H9 (cell line): Measurements from ENCODE around the gene ZNF135. TPM values are rescaled to one million over a fixed set of nuclear protein-coding genes. Genes with fewer than 3 reads are reported as not detected.

Experiments used
- DNase-seq: peaks from one replicate; pipeline ENCODE4 v3.0.0-alpha.2; 2017
- H2AFZ ChIP-seq: one replicate; pipeline ENCODE4 v1.6.1; 2013; ENCODE audit warnings: mild to moderate bottlenecking, low read length, control low read depth, moderate library complexity
- H2AK5ac ChIP-seq: 2 replicates; pipeline ENCODE4 v1.6.1; 2013; ENCODE audit warnings: low read length, control low read depth, mixed read lengths; ENCODE audit not compliant: insufficient read length
- H2BK120ac ChIP-seq: one replicate; pipeline ENCODE4 v1.6.1; 2013; ENCODE audit warnings: low read depth, mild to moderate bottlenecking, low read length, control low read depth, inconsistent platforms; ENCODE audit not compliant: poor library complexity, severe bottlenecking
- H2BK12ac ChIP-seq: 2 replicates; pipeline ENCODE4 v1.6.1; 2013; ENCODE audit warnings: low read length, control low read depth, mixed read lengths, low read depth; ENCODE audit not compliant: insufficient read length
- H2BK15ac ChIP-seq: 2 replicates; pipeline ENCODE4 v1.6.1; 2013; ENCODE audit warnings: low read depth, low read length, control low read depth
- H2BK20ac ChIP-seq: one replicate; pipeline ENCODE4 v1.6.1; 2013; ENCODE audit warnings: low read depth, mild to moderate bottlenecking, low read length, control low read depth, inconsistent platforms; ENCODE audit not compliant: poor library complexity, severe bottlenecking
- H2BK5ac ChIP-seq: 2 replicates; pipeline ENCODE4 v1.6.1; 2013; ENCODE audit warnings: low read length, control low read depth, mixed read lengths; ENCODE audit not compliant: insufficient read length
- H3K14ac ChIP-seq: 2 replicates; pipeline ENCODE4 v1.6.1; 2013; ENCODE audit warnings: low read length, control low read depth; ENCODE audit not compliant: insufficient read depth
- H3K18ac ChIP-seq: 2 replicates; pipeline ENCODE4 v1.6.1; 2013; ENCODE audit warnings: low read depth, mild to moderate bottlenecking, mixed read lengths, low read length, control low read depth; ENCODE audit not compliant: insufficient read length
- H3K23ac ChIP-seq: 2 replicates; pipeline ENCODE4 v1.6.1; 2013; ENCODE audit warnings: low read length, control low read depth, mixed read lengths, low read depth; ENCODE audit not compliant: insufficient read length
- H3K23me2 ChIP-seq: 2 replicates; pipeline ENCODE4 v1.6.1; 2013; ENCODE audit warnings: low read depth, mild to moderate bottlenecking, mixed read lengths, low read length, control low read depth; ENCODE audit not compliant: insufficient read length, poor library complexity, severe bottlenecking
- H3K27ac ChIP-seq: 2 replicates; pipeline ENCODE4 v1.5.1; 2013; ENCODE audit warnings: low read length, control low read depth, mixed read lengths, low read depth; ENCODE audit not compliant: insufficient read length
- H3K27me3 ChIP-seq: 2 replicates; pipeline ENCODE4 v1.6.1; 2013; ENCODE audit warnings: low read length, control low read depth, inconsistent platforms; ENCODE audit not compliant: insufficient read depth
- H3K4ac ChIP-seq: 2 replicates; pipeline ENCODE4 v1.6.1; 2013; ENCODE audit warnings: low read depth, mild to moderate bottlenecking, control low read depth, inconsistent platforms, low read length, moderate library complexity
- H3K4me1 ChIP-seq: 2 replicates; pipeline ENCODE4 v1.6.1; 2013; ENCODE audit warnings: low read length, control low read depth, inconsistent platforms; ENCODE audit not compliant: insufficient read depth
- H3K4me2 ChIP-seq: 2 replicates; pipeline ENCODE4 v1.6.1; 2013; ENCODE audit warnings: low read length, control low read depth, mixed read lengths; ENCODE audit not compliant: insufficient read length, insufficient read depth
- H3K56ac ChIP-seq: 2 replicates; pipeline ENCODE4 v1.6.1; 2013; ENCODE audit warnings: low read depth, mild to moderate bottlenecking, mixed read lengths, low read length, control low read depth; ENCODE audit not compliant: insufficient read length
- H3K79me1 ChIP-seq: 2 replicates; pipeline ENCODE4 v1.6.1; 2013; ENCODE audit warnings: low read depth, mild to moderate bottlenecking, moderate library complexity, low read length, control low read depth, inconsistent platforms; ENCODE audit not compliant: insufficient read depth, poor library complexity, severe bottlenecking
- H3K79me2 ChIP-seq: 2 replicates; pipeline ENCODE4 v1.6.1; 2013; ENCODE audit warnings: low read length, control low read depth, inconsistent platforms; ENCODE audit not compliant: insufficient read depth
- H3K9ac ChIP-seq: 2 replicates; pipeline ENCODE4 v1.6.1; 2013; ENCODE audit warnings: low read length, control low read depth, mixed read lengths; ENCODE audit not compliant: insufficient read length; ENCODE audit errors: extremely low read depth
- H3K9me3 ChIP-seq: one replicate; pipeline ENCODE4 v1.6.1; 2013; ENCODE audit warnings: low read depth, low read length, inconsistent platforms; ENCODE audit not compliant: control insufficient read depth
- H3T11ph ChIP-seq: one replicate; pipeline ENCODE4 v1.6.1; 2013; ENCODE audit warnings: mild to moderate bottlenecking, low read length, control low read depth, inconsistent platforms
- H4K20me1 ChIP-seq: one replicate; pipeline ENCODE4 v1.6.1; 2013; ENCODE audit not compliant: control insufficient read depth, insufficient read length, insufficient read depth
- H4K5ac ChIP-seq: 2 replicates; pipeline ENCODE4 v1.6.1; 2013; ENCODE audit warnings: low read depth, mild to moderate bottlenecking, mixed read lengths, low read length, control low read depth; ENCODE audit not compliant: insufficient read length
- H4K8ac ChIP-seq: replicated peaks from 2 replicates; pipeline ENCODE4 v1.6.1; 2013; ENCODE audit warnings: low read length, control low read depth, mixed read lengths, low read depth; ENCODE audit not compliant: insufficient read length
- H4K91ac ChIP-seq: 2 replicates; pipeline ENCODE4 v1.6.1; 2013; ENCODE audit warnings: low read depth, mild to moderate bottlenecking, moderate library complexity, mixed read lengths, low read length, control low read depth; ENCODE audit not compliant: insufficient read length
- H3K27ac Mint-ChIP-seq, 3 experiments: 2 replicates in 2 of 3; 3 replicates in 1 of 3; pipeline ENCODE4 v1.8.0; 2020 to 2021; ENCODE audit warnings: mixed read lengths in 3 of 3, mild to moderate bottlenecking in 1 of 3, moderate library complexity in 1 of 3
- H3K27me3 Mint-ChIP-seq: 2 replicates; pipeline ENCODE4 v1.8.0; 2021; ENCODE audit warnings: low read depth, mild to moderate bottlenecking, moderate library complexity, mixed read lengths
- H3K36me3 Mint-ChIP-seq, 3 experiments: 2 replicates in 2 of 3; 3 replicates in 1 of 3; pipeline ENCODE4 v1.8.0; 2020 to 2021; ENCODE audit warnings: low read depth in 3 of 3, mixed read lengths in 3 of 3; ENCODE audit not compliant: insufficient read depth in 1 of 3
- H3K4me1 Mint-ChIP-seq, 2 experiments: 2 replicates each; pipeline ENCODE4 v1.8.0; 2020; ENCODE audit warnings: mixed read lengths in 2 of 2
- H3K4me3 Mint-ChIP-seq, 2 experiments: 2 replicates in 1 of 2; 3 replicates in 1 of 2; pipeline ENCODE4 v1.8.0; 2020 to 2021; ENCODE audit warnings: mild to moderate bottlenecking in 2 of 2, mixed read lengths in 2 of 2, moderate library complexity in 1 of 2
- H3K9me3 Mint-ChIP-seq, 2 experiments: 2 replicates in 1 of 2; 3 replicates in 1 of 2; pipeline ENCODE4 v1.8.0; 2020; ENCODE audit warnings: mild to moderate bottlenecking in 2 of 2, mixed read lengths in 2 of 2, moderate library complexity in 1 of 2
- WGBS: extraction: QIAGEN DNeasy Blood & Tissue Kit; methylation state at CpG from one replicate; pipeline ENCODE4 v1.1.7; 2013; ENCODE audit warnings: missing lambda C conversion rate, low lambda C conversion rate, mixed read lengths; ENCODE audit not compliant: insufficient read length; ENCODE audit errors: extremely low coverage; 5-methylcytosine and 5-hydroxymethylcytosine counted together
- total RNA-seq: library from RNA; stranded (reverse); gene quantifications from 2 replicates; pipeline ENCODE4 v1.2.1, GENCODE V29; 2021
- TF ChIP-seq, protein P1 (sequence below): fragments of 200-600 bp; sonication (generic); conservative IDR thresholded peaks from 3 replicates; pipeline ENCODE4 v1.8.0; 2021; ENCODE audit warnings: antibody characterized with exemption, mild to moderate bottlenecking

The ZNF135 gene
- total RNA-seq, 1 experiment from 2014 or later = 4.7 TPM

DNA sequence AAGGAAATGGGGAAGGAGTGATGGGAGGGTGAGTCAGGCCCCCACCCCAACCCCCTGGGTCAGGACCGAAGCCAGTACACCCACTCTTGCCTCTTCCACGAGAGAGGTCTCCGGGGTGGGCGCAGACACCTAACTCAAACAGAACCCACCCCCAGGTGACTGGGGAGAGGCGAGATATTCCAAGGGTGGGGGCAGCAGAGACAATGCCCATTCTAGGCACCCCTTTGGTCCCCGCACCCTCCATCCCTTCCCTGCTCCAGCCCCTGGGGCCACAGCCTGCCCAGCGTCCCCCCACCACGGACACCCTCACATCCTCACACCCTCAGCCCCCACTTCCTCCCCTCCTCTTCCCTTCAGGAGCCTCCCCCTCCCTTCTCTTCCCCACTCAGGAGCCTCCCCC, 38.3 kb downstream of the ZNF135 start:
- Mint-ChIP-seq H3K4me1 (peaks cover 10 to 14% of the 10 kb centered on the region in 2 experiments), H3K27me3 (no peaks in the 10 kb centered on the region; the same call in 1 of the 2 replicates), H3K27ac (peak overlapping the region; percentile 76 to 91 (median 90); a peak in 5 of 7 replicates), H3K9me3 (peaks cover 23 to 40% of the 10 kb centered on the region in 2 experiments), H3K4me3 (peak overlapping the region; percentile 78 to 87), H3K36me3 (peaks cover 12 to 30% (median 25%) of the 10 kb centered on the region in 3 experiments; a peak in 6 of 7 replicates)
- Histone ChIP-seq H2AFZ (no peak overlapping the region), H2BK120ac (peak overlapping the region; percentile 99), H3K14ac (peak overlapping the region; percentile 100), H2BK20ac (peak overlapping the region; percentile 85), H3K9ac (peak overlapping the region; percentile 49), H3K4me1 (peaks cover 6% of the 10 kb centered on the region; the same call in 1 of the 2 replicates), H2BK5ac (peak overlapping the region; percentile 90), H3K23ac (no peak overlapping the region), H3K79me2 (no peaks in the 10 kb centered on the region), H3K9me3 (peaks cover 2% of the 10 kb centered on the region), H3K79me1 (peaks cover 9% of the 10 kb centered on the region), H2BK12ac (peak overlapping the region; percentile 85), H4K8ac (no peak overlapping the region), H4K20me1 (no peaks in the 10 kb centered on the region), H3K4me2 (peak overlapping the region; percentile 34), H3K18ac (peak overlapping the region; percentile 100), H3T11ph (no peak overlapping the region), H3K27me3 (no peaks in the 10 kb centered on the region), H3K56ac (no peak overlapping the region), H4K5ac (peak overlapping the region; percentile 97), H3K27ac (no peak overlapping the region), H3K23me2 (peaks cover 10% of the 10 kb centered on the region), H2AK5ac (peak overlapping the region; percentile 11), H3K4ac (peak overlapping the region; percentile 33), H4K91ac (peak overlapping the region; percentile 47), H2BK15ac (no peak overlapping the region)
- TF ChIP-seq, protein P1, sequence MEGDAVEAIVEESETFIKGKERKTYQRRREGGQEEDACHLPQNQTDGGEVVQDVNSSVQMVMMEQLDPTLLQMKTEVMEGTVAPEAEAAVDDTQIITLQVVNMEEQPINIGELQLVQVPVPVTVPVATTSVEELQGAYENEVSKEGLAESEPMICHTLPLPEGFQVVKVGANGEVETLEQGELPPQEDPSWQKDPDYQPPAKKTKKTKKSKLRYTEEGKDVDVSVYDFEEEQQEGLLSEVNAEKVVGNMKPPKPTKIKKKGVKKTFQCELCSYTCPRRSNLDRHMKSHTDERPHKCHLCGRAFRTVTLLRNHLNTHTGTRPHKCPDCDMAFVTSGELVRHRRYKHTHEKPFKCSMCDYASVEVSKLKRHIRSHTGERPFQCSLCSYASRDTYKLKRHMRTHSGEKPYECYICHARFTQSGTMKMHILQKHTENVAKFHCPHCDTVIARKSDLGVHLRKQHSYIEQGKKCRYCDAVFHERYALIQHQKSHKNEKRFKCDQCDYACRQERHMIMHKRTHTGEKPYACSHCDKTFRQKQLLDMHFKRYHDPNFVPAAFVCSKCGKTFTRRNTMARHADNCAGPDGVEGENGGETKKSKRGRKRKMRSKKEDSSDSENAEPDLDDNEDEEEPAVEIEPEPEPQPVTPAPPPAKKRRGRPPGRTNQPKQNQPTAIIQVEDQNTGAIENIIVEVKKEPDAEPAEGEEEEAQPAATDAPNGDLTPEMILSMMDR = no peak
- DNase-seq = no peak
- no CpG with 5 or more reads among the region's 8 CpGs for WGBS
